Measurements from ENCODE around the gene PIP5KL1. TPM values are rescaled to one million over a fixed set of nuclear protein-coding genes. Genes with fewer than 3 reads are reported as not detected.

The PIP5KL1 gene
- total and polyA plus RNA-seq, 2 donors (not counting 3 experiments of a cell fraction or from before 2014, with no cell fraction given), result 1.5 to 2.9 TPM

- Histone ChIP-seq H3K79me2 (ENCODE audit: control insufficient read depth, insufficient read depth, low read length) (peaks cover 18% of the 10 kb centered on the region), H4K20me1 (replicated peaks; ENCODE audit: control insufficient read depth, extremely low read depth, insufficient read depth, low read length) (no peaks in the 10 kb centered on the region), H3K27me3 (ENCODE audit: control insufficient read depth in 2 of 2, insufficient read depth in 2 of 2, low read length in 2 of 2) (no peaks in the 10 kb centered on the region), H3K36me3 (ENCODE audit: control insufficient read depth in 2 of 2, extremely low read depth in 1 of 2, insufficient read depth in 2 of 2, low read length in 2 of 2) (peaks cover 0 to 20% of the 10 kb centered on the region in 2 experiments), H3K9me3 (replicated peaks; ENCODE audit: control insufficient read depth, insufficient read depth, low read length) (no peaks in the 10 kb centered on the region), H3K4me3 (replicated peaks in 1 of 3; ENCODE audit: insufficient read depth in 1 of 3, low read depth in 1 of 3, low read length in 3 of 3) (no peak overlapping the region), H3K27ac (ENCODE audit: insufficient read depth, low read depth, low read length) (no peak overlapping the region), H3K4me2 (ENCODE audit: insufficient read depth, low read length) (no peak overlapping the region), H2AFZ (ENCODE audit: low read depth, low read length) (no peak overlapping the region), H3K4me1 (ENCODE audit: control insufficient read depth, extremely low read depth, insufficient read depth, low read length) (peaks cover 17% of the 10 kb centered on the region), H3K9me1 (replicated peaks; ENCODE audit: control insufficient read depth, extremely low read depth, insufficient read depth, low read length) (no peaks in the 10 kb centered on the region), H3K9ac (replicated peaks; ENCODE audit: extremely low read depth, insufficient read depth, low read length) (no peak overlapping the region)
- TF ChIP-seq POLR2A (IDR thresholded peaks at IDR 0.05; ENCODE audit: low read depth, low read length) (no peak), JUN (IDR thresholded peaks at IDR 0.05; ENCODE audit: borderline replicate concordance, insufficient read depth, insufficient read length, low read depth) (no peak), MYC (IDR thresholded peaks at IDR 0.05; ENCODE audit: low read depth, low read length) (no peak), EZH2 (IDR thresholded peaks at IDR 0.05; ENCODE audit: borderline replicate concordance, low read depth, low read length, severe bottlenecking) (no peak), POLR2AphosphoS5 (IDR thresholded peaks at IDR 0.05; ENCODE audit: insufficient read depth, low read depth, low read length) (no peak), FOS (IDR thresholded peaks at IDR 0.05; ENCODE audit: borderline replicate concordance, insufficient read depth, low read length) (no peak), GATA2 (IDR thresholded peaks at IDR 0.05; ENCODE audit: insufficient read depth, insufficient read length, low read depth, low read length) (no peak), CTCF (IDR thresholded peaks at IDR 0.05; ENCODE audit: extremely low read depth in 1 of 2, insufficient read depth in 1 of 2, low read depth in 1 of 2, low read length in 2 of 2) (no peak)
- no TSS peak for BruUV-seq (replicated peaks)
- POLR2A ChIA-PET, result no interaction called here
- DNase-seq (ENCODE audit: low read depth, low spot score), result peak; percentile 34
- CTCF ChIA-PET, result interaction anchor here (0.9 to 1.2 kb wide), 3 partner anchors 9 to 47 kb away, joined by 3 to 6 read pairs (median 3); no protein-coding TSS in a partner anchor
- dilution Hi-C loops (cut with MboI; ENCODE audit: extremely low pct_ligation_motif_present, low sequenced_read_pairs), result no loop called here
- FAIRE-seq, result peak; percentile 54
- intact Hi-C loops (cut with micrococcal nuclease), result no loop called here
These were observed 56.7 kb downstream of the PIP5KL1 start for GRCh38 chr9:127873886-127874285.

All from endothelial cell of umbilical vein (primary cell).